Thymus (tissue), 11 donors: ENCODE results near the gene RAD51B. TPM values are rescaled to one million over a fixed set of nuclear protein-coding genes. Genes with fewer than 3 reads are reported as not detected.

Experiments
- DNase-seq, 9 donors: peaks; one replicate each; pipeline ENCODE4 v3.0.0-alpha.2; 2013; ENCODE audit warnings: low spot score in 9 of 9, low read depth in 6 of 9, missing footprints in 1 of 9
- H3K27ac ChIP-seq, 2 donors: one replicate each; pipeline ENCODE4 v1.5.1; 2013; ENCODE audit warnings: control low read depth in 1 of 2, low read depth in 1 of 2, low read length in 1 of 2, mild to moderate bottlenecking in 1 of 2, moderate library complexity in 1 of 2
- H3K27me3 ChIP-seq, 2 donors: one replicate each; pipeline ENCODE4 v1.5.1; 2013; ENCODE audit warnings: low read length in 1 of 2; ENCODE audit not compliant: control insufficient read depth in 2 of 2, insufficient read depth in 1 of 2
- H3K36me3 ChIP-seq, 2 donors: one replicate each; pipeline ENCODE4 v1.5.1; 2013; ENCODE audit warnings: low read length in 1 of 2, mild to moderate bottlenecking in 1 of 2, moderate library complexity in 1 of 2; ENCODE audit not compliant: control insufficient read depth in 2 of 2, insufficient read depth in 2 of 2
- H3K4me1 ChIP-seq, 2 donors: one replicate each; pipeline ENCODE4 v1.5.1; 2013; ENCODE audit warnings: low read length in 2 of 2; ENCODE audit not compliant: control insufficient read depth in 2 of 2, insufficient read depth in 2 of 2
- H3K4me3 ChIP-seq, 2 donors: one replicate each; pipeline ENCODE4 v1.5.1; 2013; ENCODE audit warnings: low read length in 2 of 2, control low read depth in 1 of 2, mild to moderate bottlenecking in 1 of 2
- H3K9me3 ChIP-seq, 2 donors: one replicate each; pipeline ENCODE4 v1.5.1; 2013; ENCODE audit warnings: low read length in 1 of 2, mild to moderate bottlenecking in 1 of 2; ENCODE audit not compliant: control insufficient read depth in 2 of 2, insufficient read depth in 1 of 2
- WGBS: extraction: QIAGEN DNeasy Blood & Tissue Kit; methylation state at CpG from one replicate; pipeline ENCODE4 v1.1.7; 2013; 5-methylcytosine and 5-hydroxymethylcytosine counted together
- polyA plus RNA-seq: library from polyadenylated mRNA; stranded (reverse); fragments of 200-250 nt; gene quantifications from one replicate; pipeline ENCODE4 v1.2.3, GENCODE V29; 2013
- total RNA-seq: library from RNA; stranded (reverse); fragments of 120-200 nt; gene quantifications from one replicate; pipeline ENCODE4 v1.2.4, GENCODE V29; 2013
- donor health status: healthy.

RAD51B gene
- total and polyA plus RNA-seq, 2 donors = 7.8 to 17.8 TPM

DNA sequence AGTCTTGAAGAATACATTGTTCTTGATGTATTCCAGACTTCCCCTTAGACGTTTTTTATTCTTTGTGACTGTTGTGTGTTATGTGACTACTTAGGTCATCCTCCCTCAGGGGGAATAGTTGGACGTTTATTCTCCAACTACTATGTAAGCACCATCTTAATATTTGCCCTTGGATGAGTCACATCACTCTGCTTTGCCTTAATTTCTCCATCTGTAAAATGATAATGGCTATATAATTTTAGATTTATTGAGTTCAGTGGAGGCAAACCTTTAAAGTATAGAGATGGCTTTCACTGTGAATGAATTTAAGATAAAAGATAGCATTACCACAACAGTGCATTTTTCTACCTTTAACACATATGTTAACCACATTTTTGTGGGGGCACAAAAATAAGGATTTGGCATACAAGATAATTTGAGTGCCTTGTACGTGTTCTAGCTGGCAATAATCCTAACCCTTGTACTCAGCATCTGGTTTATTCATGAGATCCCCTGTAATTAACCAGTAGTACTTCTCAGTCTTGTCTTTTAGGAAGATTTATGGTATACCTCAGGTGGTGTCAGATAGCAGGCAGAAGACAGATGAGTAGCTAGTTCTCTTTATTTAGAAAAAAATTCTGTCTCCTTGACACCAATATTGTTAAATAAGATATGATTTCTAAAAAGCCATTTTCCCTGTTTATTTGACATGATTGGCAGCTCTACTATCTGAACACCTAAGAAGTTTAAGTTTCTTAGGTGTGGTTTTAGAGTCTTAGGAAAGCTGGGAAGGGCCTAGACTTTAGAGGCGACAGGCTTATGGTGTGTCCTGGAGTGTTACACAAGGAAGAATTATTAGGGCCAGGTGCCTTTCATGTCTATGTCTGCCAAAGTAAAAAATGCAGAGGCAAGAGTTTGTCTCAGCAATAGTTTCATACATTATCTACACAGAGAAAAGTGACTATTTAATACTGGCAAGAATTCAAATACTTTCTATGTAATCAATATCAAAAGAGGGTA is 152.3 kb downstream of the RAD51B start:
- no peak for DNase-seq
- peaks cover 0 to 4% of the 10 kb centered on the region in 2 donors for H3K36me3 ChIP-seq
- no peaks in the 10 kb centered on the region for H3K27me3 ChIP-seq
- no peaks in the 10 kb centered on the region for H3K9me3 ChIP-seq
- H3K27ac ChIP-seq = no peak overlapping the region
- no peaks in the 10 kb centered on the region for H3K4me1 ChIP-seq
- WGBS = 75% methylated on average over 4 of the region's 4 CpGs
- H3K4me3 ChIP-seq = no peak overlapping the region

DNA sequence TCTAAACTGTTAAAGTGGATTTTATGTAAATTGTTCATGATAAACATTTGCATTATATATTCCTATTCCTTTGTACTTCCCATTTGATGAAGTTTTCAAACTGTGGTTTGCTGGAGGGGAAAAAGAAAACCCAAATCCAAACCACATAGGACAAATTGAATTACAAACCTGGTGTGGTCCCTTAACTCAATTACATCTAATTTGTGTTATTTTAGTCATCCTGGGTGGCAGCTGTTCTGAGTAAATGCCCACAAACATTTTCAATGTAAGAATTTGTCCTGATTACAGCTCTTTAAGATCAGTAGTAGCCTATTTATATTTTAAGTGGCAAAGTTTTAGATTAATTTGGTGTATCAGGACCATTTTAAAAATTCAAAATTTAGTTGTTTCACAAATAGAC is 153.9 kb downstream of the RAD51B start:
- Histone ChIP-seq H3K9me3 (no peaks in the 10 kb centered on the region), H3K27ac (no peak overlapping the region), H3K4me3 (no peak overlapping the region), H3K36me3 (no peaks in the 10 kb centered on the region), H3K4me1 (no peaks in the 10 kb centered on the region), H3K27me3 (no peaks in the 10 kb centered on the region)
- DNase-seq = no peak

DNA sequence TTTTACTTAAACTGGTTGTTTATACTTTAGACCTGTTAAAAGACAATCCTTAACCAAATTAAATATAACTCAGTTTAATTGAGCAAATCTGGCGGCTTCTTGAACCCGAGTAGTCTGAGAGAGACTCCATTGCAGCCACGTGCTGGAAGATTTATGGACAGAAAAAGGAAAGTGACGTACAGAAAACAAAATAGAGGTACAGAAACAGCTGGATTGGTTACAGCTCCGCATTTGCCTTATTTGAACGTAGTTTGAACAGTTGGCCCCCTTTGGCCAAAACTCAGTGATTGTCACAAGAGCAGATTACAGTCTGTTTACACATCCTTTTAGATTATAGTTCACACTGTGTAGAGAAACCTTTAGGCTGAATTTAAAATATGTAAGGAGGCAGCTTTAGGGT is 155.9 kb downstream of the RAD51B start:
- WGBS = 96% methylated on average over 6 of the region's 6 CpGs
- Histone ChIP-seq H3K4me1 (no peaks in the 10 kb centered on the region), H3K9me3 (no peaks in the 10 kb centered on the region), H3K27me3 (no peaks in the 10 kb centered on the region), H3K27ac (no peak overlapping the region), H3K4me3 (no peak overlapping the region), H3K36me3 (no peaks in the 10 kb centered on the region)
- DNase-seq = no peak

DNA sequence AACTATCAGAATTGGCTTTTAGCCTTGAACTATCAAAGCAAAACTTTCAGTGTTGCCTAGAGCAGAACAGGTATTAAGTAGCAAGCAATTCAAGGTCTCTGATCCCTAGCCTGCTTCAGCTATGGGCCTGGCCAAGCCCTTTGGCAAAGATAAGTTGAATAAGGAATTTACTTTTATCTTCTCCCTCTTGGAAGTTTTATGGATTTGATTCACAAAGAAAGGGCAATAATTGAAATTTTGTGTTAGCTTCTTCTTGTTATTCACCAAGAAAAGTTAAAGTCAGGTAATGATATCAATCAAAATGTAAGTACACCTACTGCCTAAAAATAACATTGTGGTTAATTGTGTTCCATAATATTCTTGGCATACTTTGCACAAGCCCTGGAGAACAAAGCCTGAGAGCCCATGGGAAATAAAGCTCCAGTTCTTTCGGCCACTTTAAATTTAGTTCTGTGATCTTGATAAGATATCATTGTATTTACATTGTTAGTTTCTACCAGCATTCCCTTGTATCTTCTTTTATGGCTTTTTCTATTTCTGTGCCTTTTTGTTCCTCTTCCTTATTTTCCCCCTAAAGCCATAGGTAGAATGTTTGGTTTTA is 158.0 kb downstream of the RAD51B start:
- no peaks in the 10 kb centered on the region for H3K9me3 ChIP-seq
- DNase-seq = no peak
- H3K4me1 ChIP-seq = no peaks in the 10 kb centered on the region
- WGBS = 91% methylated on average over 1 of the region's 1 CpG
- no peaks in the 10 kb centered on the region for H3K27me3 ChIP-seq
- H3K36me3 ChIP-seq = no peaks in the 10 kb centered on the region
- H3K27ac ChIP-seq = no peak overlapping the region
- H3K4me3 ChIP-seq = no peak overlapping the region

DNA sequence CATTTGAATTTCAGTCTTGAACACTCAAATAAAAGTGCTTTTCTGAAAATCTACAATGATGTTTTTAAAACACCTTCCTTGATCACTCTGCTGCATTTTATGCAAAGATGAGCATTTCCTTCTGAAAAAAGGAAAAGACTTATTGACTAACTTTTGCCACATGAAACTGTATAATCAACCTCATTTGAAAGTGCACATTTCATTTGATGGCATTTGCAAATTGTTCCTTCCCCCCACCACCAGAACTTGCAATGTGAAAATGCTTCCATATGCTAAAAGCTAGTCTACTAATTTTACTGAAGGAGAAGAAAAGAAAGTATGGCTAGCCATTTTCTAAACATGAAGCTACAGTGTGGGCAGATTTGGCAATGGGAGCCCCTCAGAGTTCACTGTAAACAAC is 159.2 kb downstream of the RAD51B start:
- Histone ChIP-seq H3K36me3 (no peaks in the 10 kb centered on the region), H3K4me3 (no peak overlapping the region), H3K27me3 (no peaks in the 10 kb centered on the region), H3K9me3 (no peaks in the 10 kb centered on the region), H3K4me1 (no peaks in the 10 kb centered on the region), H3K27ac (no peak overlapping the region)
- DNase-seq = no peak

DNA sequence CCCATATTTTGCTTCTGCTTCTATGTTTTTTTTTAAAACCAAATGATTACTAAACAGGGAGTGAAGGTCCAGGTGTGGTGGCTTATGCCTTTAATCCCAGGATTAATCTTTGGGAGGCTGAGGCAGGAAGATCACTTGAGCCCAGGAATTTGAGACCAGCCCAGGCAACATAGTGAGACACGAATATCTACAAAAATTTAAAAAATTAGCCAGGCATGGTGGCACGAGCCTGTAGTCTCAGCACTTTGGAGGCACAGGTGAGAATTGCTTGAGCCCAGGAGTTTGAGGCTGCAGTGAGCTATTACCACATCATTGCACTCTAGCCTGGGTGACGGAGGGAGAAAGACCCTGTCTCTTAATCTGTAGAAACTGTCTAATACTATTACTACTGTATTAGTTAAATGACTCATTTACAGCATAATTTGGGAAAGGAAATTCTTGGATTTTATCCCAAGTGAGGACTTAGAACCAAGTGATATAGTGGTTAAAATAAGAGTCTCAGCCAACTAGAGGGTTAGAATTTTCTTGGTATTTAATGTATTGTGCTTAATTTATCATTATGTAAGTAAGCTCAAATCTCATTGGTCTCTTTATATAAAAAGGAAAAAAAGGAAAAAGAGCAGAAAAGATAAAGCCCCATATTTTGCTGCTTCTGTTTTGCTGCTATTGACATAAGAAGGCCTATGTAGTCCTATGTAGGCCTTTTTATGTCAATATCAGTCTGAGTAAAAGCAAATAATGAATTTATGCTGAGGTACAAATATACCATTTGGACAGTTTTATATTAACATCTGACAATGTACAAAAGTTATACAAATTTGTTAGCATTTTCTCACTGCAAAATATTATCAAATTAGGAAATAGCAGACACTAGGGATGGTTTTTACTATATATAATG is 163.4 kb downstream of the RAD51B start:
- H3K36me3 ChIP-seq = no peaks in the 10 kb centered on the region
- whole genome bisulfite sequencing = 96% methylated on average over 3 of the region's 3 CpGs
- no peaks in the 10 kb centered on the region for H3K27me3 ChIP-seq
- no peaks in the 10 kb centered on the region for H3K9me3 ChIP-seq
- no peak overlapping the region for H3K27ac ChIP-seq
- DNase-seq = no peak
- H3K4me3 ChIP-seq = no peak overlapping the region
- no peaks in the 10 kb centered on the region for H3K4me1 ChIP-seq

DNA sequence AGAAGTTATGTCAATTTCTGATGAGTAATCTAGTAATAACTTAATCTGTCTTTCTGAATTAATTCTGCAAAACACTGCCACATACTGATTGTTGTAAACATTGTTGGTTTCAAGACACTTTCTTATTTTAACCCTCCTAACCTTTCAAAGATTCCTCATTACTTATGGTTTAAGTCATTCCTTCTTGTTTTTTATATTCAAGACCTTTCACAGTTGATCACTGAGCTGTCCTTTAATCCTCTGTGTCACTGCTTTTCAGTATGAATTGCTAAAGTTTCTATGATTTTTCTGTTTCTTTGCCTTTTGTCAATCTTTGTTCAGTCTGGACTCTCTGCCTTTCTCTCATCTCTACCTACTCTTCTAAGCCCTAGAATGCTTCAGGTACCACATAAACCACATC is 164.7 kb downstream of the RAD51B start:
- Histone ChIP-seq H3K27ac (no peak overlapping the region), H3K27me3 (no peaks in the 10 kb centered on the region), H3K4me1 (no peaks in the 10 kb centered on the region), H3K4me3 (no peak overlapping the region), H3K36me3 (no peaks in the 10 kb centered on the region), H3K9me3 (no peaks in the 10 kb centered on the region)
- no peak for DNase-seq

DNA sequence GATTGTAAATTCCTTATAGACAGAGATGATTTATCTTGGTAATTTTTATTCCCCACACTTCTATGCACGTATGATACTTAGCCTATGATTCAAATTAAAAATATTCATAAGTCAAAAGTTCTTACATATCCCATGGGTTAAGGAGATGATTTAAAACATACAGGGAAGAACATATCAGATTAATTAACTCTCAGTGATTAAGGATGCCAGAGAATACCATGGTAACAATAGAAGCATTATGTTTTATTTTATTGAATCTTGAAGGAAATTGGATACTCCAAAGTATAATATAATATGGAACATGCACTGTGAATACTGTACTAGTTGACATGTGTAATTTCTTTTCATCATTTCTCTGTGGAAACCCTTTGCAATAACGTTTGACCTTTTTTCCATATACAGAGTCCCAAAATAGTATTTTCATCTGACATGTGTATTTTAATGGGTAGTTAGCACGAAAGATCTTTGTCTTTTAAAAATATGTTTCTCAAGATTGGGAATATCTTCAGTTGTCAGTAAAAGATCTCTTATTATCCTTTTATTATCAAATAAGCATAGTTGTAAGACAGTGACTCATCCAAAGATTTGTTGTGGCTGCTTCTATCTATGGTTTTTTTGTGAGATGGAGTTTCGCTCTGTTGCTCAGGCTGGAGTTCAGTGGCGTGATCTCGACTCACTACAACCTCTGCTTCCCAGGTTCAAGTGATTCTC is 166.7 kb downstream of the RAD51B start:
- no peak overlapping the region for H3K27ac ChIP-seq
- 95% methylated on average over 6 of the region's 6 CpGs for WGBS

More for the DNA sequence above, 166.7 kb downstream of the RAD51B start:
- Histone ChIP-seq H3K27me3 (no peaks in the 10 kb centered on the region), H3K36me3 (no peaks in the 10 kb centered on the region), H3K4me1 (no peaks in the 10 kb centered on the region), H3K9me3 (no peaks in the 10 kb centered on the region), H3K4me3 (no peak overlapping the region)
- DNase-seq = no peak
